ENCODE results near the gene U2AF2.

U2AF2 gene
- 74.8 to 187 (median 94.6) reads per million in 17 experiments for total RNA-seq

- peak; percentile 95 to 98 (median 97) for DNase-seq
These were observed at the start of gene U2AF2 for GRCh38 chr19:55654868-55655647. U2AF2 (plus strand) TSS chr19:55655035; CDS start chr19:55655105, 70 bp downstream.

DNA sequence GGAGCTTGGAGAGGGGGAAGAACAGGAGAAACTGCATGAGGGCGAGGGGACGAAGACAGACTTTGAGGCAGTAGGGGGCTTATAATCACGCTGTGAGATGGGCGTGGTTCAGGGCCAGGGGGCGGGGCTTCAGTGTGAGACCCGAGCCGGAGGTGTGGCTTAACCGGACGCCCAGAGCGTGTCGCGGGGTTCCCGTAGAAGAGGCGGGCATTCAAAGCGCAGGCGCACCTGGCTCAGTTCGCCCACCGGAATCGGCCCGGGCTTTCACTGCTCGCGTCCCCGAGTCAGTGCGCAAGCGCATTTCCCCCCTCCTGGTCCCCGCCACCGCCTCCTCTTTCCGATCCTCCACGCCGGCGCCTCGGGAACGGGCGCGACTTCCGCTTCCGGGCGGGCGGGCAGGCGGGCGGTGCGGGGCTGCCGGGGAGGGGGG is 49.6 kb upstream of the U2AF2 start:
- DNase-seq: peak; percentile 98 to 99 (median 99)

DNA sequence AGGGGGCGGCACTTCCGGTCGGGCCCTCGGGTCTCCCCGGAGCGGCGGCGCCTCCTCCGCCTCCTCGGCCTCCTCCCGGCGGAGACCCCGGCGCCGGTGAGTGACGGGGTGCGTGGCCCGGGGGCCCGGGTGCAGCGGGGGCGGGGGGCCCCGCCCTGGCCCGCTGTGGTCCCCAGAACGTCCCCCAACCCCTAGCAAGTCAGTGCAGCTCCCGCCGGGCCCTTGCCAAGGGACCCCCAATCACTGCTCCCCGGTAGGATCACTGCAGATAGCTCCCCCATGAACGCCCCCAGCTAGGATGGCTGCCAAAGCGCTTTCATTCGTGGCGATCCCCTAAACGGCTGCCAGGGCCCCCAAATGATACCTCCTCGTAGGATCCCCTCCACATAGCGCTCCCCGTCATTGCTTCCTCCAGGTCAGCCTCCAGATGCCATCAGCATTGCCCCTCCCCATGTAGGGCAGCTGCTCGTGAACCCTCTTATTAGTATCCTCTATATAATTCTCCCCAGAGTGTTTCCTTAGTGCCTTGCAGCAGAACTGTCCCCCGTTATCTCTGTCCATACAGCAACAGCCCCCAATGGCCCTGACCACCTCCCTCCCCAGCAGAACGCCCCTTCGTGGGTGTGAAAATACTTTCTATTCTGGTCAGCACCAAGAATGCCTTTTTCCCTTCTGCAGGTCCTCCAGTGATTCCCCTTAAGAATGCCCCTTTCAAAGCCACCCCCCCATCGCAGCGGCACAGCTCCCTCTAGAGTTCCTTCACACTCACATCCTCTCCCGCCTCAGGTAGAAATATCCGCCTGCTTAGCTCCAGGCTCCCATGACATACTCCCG is 49.0 kb upstream of the U2AF2 start, which contains the start of gene ZNF865:
Gene ZNF865 (plus strand): TSS at position 11 of the 834 bp plus-strand sequence. CDS start 7,972 bp downstream, outside the sequence.
- peak; percentile 67 to 82 (median 75) for DNase-seq

DNA sequence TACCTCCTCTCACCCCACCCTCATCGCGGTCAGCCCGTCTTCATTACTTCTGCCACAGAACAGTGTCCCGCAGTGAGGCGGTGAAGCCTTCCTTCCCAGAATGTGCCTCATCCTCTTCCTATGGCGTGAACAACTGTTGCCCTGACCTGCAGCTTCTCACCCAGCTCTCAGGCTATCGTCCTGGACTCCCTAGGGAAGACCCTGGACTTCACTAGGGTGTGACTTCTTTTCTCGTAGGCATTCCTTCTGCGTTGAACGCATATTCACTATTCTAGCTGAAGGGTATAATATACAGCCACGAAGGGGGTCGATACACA is 48.4 kb upstream of the U2AF2 start:
- DNase-seq: no peak

GRCh38 chr19:55606817-55607216 is 48.0 kb upstream of the U2AF2 start:
- no peak for DNase-seq

DNA sequence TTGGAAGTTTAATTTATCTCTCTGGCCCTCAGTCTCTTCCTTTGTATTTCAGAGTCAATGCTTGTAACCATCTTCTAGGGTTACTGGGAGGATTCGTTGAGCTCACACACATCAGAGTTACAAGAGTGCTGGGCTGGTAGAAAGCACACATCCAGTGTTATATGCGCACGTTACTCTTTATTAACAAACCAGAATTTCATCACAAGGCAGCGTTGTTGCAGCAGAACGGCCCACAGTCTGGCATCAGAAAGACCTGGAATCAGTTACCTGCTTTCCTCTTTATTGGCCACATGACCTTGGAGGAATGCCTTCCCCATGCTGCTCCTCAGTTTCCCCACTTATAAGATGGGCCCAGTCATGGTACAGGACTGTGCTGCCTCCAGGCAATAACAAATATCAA is 45.5 kb upstream of the U2AF2 start:
- DNase-seq: no peak

GRCh38 chr19:55611300-55611982 is 43.4 kb upstream of the U2AF2 start:
- DNase-seq: no peak

DNA sequence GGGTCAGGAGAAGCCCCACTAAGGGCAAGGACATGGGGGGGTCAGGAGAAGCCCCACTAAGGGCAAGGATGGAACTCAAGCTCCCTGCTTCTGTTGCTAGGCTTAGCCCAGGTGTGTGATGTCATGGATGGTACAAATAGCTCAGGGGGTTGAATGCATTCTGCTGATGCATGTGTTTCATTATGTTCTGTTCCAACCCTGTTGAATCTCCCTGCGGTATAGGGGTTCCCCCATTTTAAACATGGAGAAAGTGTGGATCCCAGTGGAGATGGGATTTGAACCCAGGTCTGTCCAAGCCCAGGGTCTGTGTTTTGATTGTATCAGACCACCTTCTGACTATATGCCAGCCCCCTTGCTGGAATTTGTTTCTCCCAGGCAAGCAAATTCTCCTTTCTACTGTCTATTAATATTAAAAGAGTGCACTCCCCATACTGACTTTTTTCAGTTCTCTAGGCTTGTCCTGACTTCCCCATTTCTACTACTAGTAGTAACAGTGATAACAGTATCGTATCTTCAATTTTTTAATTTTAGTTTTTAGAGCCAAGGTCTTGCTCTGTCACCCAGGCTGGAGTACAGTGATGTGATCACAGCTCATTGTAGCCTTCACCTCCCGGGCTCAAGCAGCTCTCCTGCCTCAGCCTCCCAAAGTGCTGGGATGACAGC is 42.7 kb upstream of the U2AF2 start:
- DNase-seq: peak in 1 of 4 experiments; percentile 39

DNA sequence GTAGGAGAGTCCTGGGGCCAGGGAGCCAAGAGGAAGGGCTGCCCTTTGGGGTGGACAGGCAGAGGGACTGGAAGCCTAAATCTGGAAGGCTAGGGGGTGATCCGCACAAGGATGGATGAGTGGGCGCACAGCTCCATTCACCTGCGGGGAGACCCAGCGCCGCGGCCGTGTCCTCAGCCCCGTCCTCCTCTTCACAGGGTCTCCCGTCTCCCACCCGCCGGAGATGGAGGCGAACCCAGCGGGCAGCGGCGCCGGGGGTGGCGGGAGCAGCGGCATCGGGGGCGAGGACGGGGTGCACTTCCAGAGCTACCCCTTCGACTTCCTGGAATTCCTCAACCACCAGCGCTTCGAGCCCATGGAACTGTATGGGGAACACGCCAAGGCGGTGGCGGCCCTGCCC is 41.4 kb upstream of the U2AF2 start:
- no peak for DNase-seq

GRCh38 chr19:55613930-55614710 is 40.7 kb upstream of the U2AF2 start:
- no peak for DNase-seq

- no peak for DNase-seq
These were observed 39.9 kb upstream of the U2AF2 start for GRCh38 chr19:55614711-55615542.

DNA sequence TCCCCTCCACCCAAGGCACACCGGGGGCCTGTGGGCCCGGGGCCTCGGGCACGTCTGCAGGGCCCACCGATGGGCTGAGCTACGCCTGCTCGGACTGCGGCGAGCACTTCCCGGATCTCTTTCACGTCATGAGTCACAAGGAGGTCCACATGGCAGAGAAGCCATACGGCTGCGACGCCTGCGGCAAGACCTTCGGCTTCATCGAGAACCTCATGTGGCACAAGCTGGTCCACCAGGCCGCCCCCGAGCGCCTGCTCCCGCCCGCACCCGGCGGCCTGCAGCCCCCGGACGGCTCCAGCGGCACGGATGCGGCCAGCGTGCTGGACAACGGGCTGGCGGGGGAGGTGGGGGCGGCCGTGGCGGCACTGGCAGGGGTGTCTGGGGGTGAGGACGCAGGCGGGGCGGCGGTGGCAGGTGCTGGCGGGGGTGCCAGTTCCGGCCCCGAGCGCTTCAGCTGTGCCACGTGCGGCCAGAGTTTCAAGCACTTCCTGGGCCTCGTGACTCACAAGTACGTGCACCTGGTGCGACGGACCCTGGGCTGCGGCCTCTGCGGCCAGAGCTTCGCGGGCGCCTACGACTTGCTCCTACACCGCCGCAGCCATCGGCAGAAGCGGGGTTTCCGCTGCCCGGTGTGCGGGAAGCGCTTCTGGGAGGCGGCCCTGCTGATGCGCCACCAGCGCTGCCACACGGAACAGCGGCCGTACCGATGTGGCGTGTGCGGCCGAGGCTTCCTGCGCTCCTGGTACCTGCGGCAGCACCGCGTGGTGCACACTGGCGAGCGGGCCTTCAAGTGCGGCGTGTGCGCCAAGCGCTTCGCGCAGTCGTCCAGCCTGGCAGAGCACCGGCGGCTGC is 39.1 kb upstream of the U2AF2 start:
- DNase-seq: no peak

- no peak for DNase-seq
These were observed 38.4 kb upstream of the U2AF2 start for GRCh38 chr19:55616395-55616875.

DNA sequence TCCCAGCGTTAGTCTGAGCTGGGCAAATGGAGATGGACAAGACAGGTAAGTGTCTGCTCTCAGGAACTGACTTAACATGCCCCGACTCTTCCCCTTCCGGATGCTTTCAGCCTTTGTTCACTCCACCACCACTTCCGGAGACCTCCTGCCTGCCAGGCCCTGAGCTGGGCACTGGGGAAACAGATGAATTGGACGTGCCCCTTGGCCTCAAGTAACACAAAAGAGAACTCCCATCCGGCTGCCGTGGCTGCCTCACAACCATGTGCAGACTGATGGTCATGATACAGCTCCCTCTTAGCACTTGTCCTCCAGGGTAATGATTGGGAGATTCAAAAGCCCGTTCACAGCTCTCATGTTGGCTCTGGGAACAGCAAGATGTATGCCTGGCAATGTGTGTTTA is 37.4 kb upstream of the U2AF2 start:
- no peak for DNase-seq

DNA sequence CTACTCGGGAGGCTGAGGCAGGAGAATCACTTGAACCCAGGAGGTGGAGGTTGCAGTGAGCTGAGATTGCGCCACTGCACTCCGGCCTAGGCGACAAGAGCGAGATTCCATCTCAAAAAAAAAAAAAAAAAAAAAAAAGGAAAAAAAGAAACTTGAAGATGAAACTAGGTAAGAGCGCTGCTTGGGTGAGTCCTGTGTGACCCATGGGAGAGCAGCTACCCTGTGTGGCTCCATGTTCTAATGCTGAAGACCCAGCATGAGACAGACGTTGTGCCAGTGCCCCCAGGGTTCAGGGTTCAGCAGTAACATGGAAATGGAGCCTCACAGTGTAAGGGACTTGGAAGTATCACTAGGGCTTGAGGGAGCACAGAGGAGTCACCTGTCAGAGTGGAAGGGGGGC is 36.4 kb upstream of the U2AF2 start:
- no peak for DNase-seq

- peak in 2 of 4 experiments; percentile 45 to 47 for DNase-seq
These were observed 35.5 kb upstream of the U2AF2 start for GRCh38 chr19:55619286-55619685.

GRCh38 chr19:55620410-55621204 is 34.2 kb upstream of the U2AF2 start:
- peak; percentile 38 to 66 (median 62) for DNase-seq

DNA sequence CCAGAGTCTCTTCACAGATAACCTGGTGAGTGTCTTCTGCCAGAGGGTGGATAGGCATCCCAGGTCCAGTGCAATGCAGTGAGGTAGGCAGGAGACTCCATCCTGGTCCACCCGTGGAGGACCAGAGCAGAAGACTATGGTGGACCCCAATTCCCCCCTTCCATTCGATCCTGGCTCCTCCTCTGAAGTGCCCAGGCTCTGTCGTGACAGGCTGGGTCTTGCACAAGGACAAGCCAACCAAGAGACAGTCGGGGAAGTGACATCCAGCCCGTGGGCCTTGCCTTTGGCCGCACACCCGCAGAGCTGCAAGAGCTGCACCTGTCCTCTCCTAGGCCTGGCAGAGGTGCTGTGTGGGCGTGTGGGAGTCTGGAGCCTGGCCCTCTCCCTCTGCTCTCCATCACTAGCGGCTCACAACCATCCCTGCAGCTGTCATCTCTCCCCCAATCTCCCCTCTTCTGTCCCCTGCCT is 33.6 kb upstream of the U2AF2 start:
- DNase-seq: no peak
